ENCODE measurements around the gene ZBTB16.

DNA sequence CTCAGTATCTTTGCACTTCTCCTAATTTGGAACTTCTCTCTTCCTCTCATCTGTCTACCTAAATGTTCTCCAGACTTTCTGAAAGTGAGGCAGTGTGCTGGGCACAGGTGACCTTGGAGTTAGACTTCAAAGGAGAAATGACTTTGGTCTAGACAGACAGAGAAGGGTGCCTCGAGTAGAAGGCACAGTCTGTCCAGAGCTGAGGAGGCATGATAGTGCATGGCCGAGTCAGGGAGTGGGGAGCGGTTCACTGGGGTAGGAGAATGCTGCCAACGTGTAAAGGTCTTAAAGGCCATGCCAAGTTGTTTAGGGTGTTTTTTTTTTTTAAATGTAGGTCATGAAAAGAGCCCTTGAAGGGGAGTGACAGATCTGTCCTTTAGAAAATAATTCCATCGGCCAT is 17.3 kb upstream of the ZBTB16 start:
- TF ChIP-seq ZNF232 (CRISPR knock-in tag; IDR thresholded peaks at IDR 0.05; ENCODE audit: borderline replicate concordance), result no peak
- TF ChIP-seq NFE2L1 (CRISPR knock-in tag; IDR thresholded peaks at IDR 0.05; ENCODE audit: borderline replicate concordance), result no peak
- no peak for TF ChIP-seq CTCF (CRISPR knock-in tag; IDR thresholded peaks at IDR 0.05)

Data from HepG2 (cell line).